Measurements from ENCODE around the gene RBP5.
A peak's percentile ranks its signal among the peaks of the same experiment; 100 is the strongest.

RBP5 gene

GRCh38 chr12:7136676-7137075 lies 8.0 kb upstream of the RBP5 start:
- TF ChIP-seq, protein P1, sequence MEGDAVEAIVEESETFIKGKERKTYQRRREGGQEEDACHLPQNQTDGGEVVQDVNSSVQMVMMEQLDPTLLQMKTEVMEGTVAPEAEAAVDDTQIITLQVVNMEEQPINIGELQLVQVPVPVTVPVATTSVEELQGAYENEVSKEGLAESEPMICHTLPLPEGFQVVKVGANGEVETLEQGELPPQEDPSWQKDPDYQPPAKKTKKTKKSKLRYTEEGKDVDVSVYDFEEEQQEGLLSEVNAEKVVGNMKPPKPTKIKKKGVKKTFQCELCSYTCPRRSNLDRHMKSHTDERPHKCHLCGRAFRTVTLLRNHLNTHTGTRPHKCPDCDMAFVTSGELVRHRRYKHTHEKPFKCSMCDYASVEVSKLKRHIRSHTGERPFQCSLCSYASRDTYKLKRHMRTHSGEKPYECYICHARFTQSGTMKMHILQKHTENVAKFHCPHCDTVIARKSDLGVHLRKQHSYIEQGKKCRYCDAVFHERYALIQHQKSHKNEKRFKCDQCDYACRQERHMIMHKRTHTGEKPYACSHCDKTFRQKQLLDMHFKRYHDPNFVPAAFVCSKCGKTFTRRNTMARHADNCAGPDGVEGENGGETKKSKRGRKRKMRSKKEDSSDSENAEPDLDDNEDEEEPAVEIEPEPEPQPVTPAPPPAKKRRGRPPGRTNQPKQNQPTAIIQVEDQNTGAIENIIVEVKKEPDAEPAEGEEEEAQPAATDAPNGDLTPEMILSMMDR (IDR thresholded peaks at IDR 0.05; ENCODE audit: extremely low read depth, insufficient read depth, missing control alignments): no peak
- no peak for DNase-seq (ENCODE audit: low spot score)
- in situ Hi-C loops (cut with MboI; ENCODE audit: low pct_unique_long_range_greater_than_20kb, low sequenced_read_pairs, unreplicated experiment): no loop called here

DNA sequence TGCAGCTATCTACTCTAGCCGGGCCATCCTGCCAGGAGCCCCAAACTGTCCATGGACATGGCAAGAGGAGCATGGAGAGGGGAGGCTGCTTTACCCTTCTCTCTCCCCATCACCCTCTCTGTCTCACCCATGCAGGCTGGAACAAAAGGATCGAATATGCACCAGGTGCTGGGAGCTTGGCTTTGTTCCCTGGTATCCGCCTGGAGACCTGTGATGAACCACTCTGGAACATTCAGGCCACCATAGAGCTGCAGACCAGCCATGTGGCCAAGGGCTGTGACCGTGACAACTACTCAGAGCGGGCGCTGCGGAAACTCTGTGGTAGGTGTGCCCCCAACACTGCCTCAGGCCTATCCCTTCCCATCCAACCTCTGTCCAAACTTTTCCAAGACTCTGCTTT lies 7.4 kb upstream of the RBP5 start:
- no peak for DNase-seq (ENCODE audit: low spot score)
- in situ Hi-C loops (cut with MboI; ENCODE audit: low pct_unique_long_range_greater_than_20kb, low sequenced_read_pairs, unreplicated experiment): no loop called here
- TF ChIP-seq, protein P1 (IDR thresholded peaks at IDR 0.05; ENCODE audit: extremely low read depth, insufficient read depth, missing control alignments): no peak

- DNase-seq (ENCODE audit: low spot score): no peak
- TF ChIP-seq, protein P1 (IDR thresholded peaks at IDR 0.05; ENCODE audit: extremely low read depth, insufficient read depth, missing control alignments): no peak
- in situ Hi-C loops (cut with MboI; ENCODE audit: low pct_unique_long_range_greater_than_20kb, low sequenced_read_pairs, unreplicated experiment): no loop called here
Measured at GRCh38 chr12:7134396-7135166, 5.9 kb upstream of the RBP5 start.

DNA sequence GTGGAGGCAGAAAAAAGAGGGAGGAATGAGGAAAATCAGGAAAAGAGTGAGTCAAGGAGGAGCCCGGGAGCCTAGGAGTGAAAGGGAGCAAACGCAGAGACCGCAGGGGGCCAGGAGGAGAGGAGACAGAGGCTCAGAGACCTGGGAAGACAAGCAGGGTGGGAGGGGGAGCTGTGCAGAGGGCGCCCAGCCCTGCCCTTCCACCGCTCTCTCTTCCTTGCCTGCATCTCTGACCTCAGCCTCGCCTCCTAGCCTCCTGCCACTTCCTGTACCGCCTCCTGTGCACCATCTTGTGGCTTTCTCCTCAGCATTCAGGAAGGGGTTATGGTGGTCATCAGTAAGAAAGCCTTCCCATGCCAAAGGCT lies 2.8 kb upstream of the RBP5 start:
- TF ChIP-seq, protein P1 (IDR thresholded peaks at IDR 0.05; ENCODE audit: extremely low read depth, insufficient read depth, missing control alignments): no peak
- no peak for DNase-seq (ENCODE audit: low spot score)
- in situ Hi-C loops (cut with MboI; ENCODE audit: low pct_unique_long_range_greater_than_20kb, low sequenced_read_pairs, unreplicated experiment): no loop called here

- TF ChIP-seq, protein P1 (IDR thresholded peaks at IDR 0.05; ENCODE audit: extremely low read depth, insufficient read depth, missing control alignments): no peak
- in situ Hi-C loops (cut with MboI; ENCODE audit: low pct_unique_long_range_greater_than_20kb, low sequenced_read_pairs, unreplicated experiment): no loop called here
- DNase-seq (ENCODE audit: low spot score): peak; percentile 59
Measured at GRCh38 chr12:7130701-7131501, 2.2 kb upstream of the RBP5 start.

GRCh38 chr12:7129872-7130691 lies 1.4 kb upstream of the RBP5 start, which contains the start of gene CLSTN3:
Gene CLSTN3 (plus strand): TSS chr12:7130371. CDS start chr12:7130649, 278 bp downstream.
- TF ChIP-seq, protein P1 (IDR thresholded peaks at IDR 0.05; ENCODE audit: extremely low read depth, insufficient read depth, missing control alignments): no peak
- peak; percentile 99 for DNase-seq (ENCODE audit: low spot score)
- in situ Hi-C loops (cut with MboI; ENCODE audit: low pct_unique_long_range_greater_than_20kb, low sequenced_read_pairs, unreplicated experiment): no loop called here

Data from GM13977 (cell line).